ENCODE results near the gene ARHGAP22. TPM values are rescaled to one million over a fixed set of nuclear protein-coding genes. Genes with fewer than 3 reads are reported as not detected.

ARHGAP22 gene
- total RNA-seq, 2 donors from 2014 or later = not detected

DNA sequence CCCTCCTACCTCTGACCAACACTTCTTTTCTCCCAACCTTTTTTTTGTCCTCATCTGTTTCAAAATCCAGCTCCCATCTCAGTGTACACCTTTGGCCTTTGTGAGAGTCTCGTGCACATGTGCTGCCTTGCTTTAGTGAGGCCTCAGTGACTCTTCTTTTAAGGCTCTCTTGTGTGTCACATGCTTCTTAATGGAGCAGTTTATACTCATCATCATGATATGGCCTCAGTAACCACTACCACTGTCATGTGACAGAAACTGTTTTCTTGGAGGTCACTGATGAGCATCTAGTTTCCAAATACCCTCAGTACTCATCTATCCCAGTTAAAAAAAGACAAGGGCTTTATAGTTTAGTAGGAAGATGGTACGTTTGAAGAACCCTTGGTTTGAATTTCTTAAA lies 8.1 kb upstream of the ARHGAP22 start:
- H3K9me3 Mint-ChIP-seq = peaks cover 4% of the 10 kb centered on the region in 2 donors
- H3K36me3 Mint-ChIP-seq = peaks cover 0 to 6% of the 10 kb centered on the region in 2 donors
- DNase-seq (ENCODE audit: low spot score in 2 of 2) (no peak), ATAC-seq (no peak)
- no peak overlapping the region for H3K27ac Mint-ChIP-seq

DNA sequence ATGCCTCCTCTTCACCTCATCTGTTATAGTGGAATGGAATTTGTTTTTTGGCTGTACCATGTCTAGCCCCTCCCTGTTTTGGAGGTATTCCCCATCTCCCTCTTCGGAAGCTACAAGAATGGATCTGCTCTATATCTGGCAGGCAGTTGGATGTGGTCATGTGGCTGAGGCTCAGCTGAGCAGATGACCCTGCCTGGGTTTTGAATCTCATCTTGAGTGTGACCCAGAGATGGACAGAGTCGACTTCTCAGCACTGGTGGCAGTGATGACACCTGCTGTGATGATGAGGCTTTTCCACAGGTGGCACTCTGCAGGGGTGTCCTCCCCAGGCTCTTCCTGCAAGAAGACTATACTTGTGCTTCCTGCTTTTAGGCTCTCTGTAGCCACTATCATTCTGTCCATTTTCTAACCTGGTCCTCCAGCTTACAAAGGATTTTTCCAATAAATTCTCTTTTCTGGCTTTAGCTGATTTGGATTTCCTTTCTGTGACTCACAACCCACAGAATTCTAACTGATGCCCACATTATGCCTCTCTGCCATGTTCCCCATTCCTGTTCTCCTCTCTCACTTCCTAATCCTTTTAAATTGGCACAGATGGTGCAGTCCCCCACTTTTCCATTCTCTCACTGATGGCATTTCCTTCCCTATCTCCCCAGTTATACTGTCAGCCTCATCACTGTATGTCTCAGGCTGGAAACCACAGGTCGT lies 7.5 kb upstream of the ARHGAP22 start:
- Mint-ChIP-seq H3K27ac (no peak overlapping the region), H3K9me3 (peaks cover 4% of the 10 kb centered on the region in 2 donors), H3K36me3 (peaks cover 0 to 6% of the 10 kb centered on the region in 2 donors)
- no peak for DNase-seq (ENCODE audit: low spot score in 2 of 2)
- no peak for ATAC-seq

DNA sequence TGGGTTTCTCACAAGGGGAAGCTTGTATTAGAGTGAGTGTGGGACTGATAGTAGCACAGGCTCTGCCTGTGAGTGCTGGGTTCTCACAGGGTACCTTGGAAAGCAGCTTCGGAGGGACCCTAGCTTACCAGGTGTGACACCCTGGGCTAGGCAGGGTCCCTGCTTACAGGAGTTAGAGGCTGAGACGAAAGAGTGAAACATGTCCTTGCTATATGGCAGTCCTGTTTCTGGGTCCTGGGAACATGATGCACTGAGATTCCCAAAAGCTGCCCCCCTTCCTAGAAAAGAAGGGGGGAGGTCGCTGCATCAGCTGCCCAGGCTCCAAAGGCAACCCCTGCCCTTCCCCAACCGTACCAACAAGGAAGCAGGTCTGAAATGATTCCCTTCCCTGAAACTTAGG lies 6.3 kb upstream of the ARHGAP22 start:
- peaks cover 0 to 6% of the 10 kb centered on the region in 2 donors for H3K36me3 Mint-ChIP-seq
- H3K9me3 Mint-ChIP-seq = peaks cover 2 to 4% of the 10 kb centered on the region in 2 donors
- no peak overlapping the region for H3K27ac Mint-ChIP-seq
- ATAC-seq = no peak
- DNase-seq (ENCODE audit: low spot score in 2 of 2) = no peak

DNA sequence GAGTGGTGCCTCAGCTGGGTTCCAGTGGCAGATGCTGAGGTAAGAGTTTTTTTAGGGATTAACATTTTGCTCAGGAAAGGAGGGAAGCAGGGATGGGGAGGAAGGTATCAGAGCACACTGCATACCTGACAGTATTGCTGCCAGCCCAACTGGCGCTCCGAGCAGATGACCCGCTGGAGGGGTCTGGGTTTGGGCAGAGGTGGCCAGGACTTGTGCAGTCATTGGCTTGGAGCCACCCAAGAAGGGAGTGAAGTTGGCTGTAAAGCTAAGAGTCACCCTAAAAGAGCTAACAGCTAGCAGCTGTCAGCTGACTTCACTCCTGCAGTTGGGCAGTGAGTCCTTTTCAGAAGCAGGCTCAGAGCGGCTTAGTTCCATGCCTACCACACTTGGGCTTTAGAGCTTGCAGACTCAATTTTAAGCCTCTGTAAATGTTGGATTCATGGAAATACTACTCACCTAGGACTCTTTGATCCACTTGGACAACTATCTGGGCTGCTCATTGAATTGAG lies 5.8 kb upstream of the ARHGAP22 start:
- no peak overlapping the region for H3K27ac Mint-ChIP-seq
- DNase-seq (ENCODE audit: low spot score in 2 of 2) = no peak
- peaks cover 0 to 4% of the 10 kb centered on the region in 2 donors for H3K9me3 Mint-ChIP-seq
- H3K36me3 Mint-ChIP-seq = peaks cover 0 to 6% of the 10 kb centered on the region in 2 donors
- ATAC-seq = no peak

DNA sequence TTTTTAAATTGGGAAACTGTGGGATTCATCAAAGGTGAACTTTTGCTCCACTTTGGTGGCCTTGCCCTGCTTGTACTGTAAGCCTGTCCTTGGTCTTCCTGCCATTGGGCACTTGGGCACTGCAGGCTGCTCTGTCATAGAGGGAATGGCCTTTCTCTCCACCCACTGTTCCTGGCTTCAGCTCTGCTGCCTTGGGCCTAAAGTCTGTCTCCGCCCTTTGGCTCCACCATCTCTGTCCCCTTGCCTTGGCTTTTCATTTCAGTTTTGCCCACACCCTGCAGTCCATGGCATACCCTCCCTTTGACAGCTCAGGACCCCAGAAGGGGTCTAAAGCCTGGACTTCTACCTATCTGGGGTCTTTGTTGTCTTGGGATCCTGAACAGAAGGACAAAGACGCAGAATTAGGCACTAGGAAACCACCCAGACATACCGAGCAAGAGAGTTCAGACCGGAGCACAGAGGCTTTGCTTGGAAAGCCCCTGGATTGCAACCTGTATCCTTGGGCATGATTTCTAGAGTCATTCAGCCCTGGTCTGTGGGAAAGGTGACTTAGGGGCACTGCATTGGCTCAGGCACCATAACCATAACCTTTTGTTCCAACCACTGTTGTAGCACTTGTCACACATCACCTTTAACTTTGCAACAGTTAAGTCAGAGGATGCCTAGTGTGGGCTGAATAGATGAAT lies 5.2 kb upstream of the ARHGAP22 start:
- H3K36me3 Mint-ChIP-seq = peaks cover 0 to 6% of the 10 kb centered on the region in 2 donors
- no peak overlapping the region for H3K27ac Mint-ChIP-seq
- ATAC-seq (no peak), DNase-seq (ENCODE audit: low spot score in 2 of 2) (no peak)
- H3K9me3 Mint-ChIP-seq = peaks cover 0 to 4% of the 10 kb centered on the region in 2 donors

DNA sequence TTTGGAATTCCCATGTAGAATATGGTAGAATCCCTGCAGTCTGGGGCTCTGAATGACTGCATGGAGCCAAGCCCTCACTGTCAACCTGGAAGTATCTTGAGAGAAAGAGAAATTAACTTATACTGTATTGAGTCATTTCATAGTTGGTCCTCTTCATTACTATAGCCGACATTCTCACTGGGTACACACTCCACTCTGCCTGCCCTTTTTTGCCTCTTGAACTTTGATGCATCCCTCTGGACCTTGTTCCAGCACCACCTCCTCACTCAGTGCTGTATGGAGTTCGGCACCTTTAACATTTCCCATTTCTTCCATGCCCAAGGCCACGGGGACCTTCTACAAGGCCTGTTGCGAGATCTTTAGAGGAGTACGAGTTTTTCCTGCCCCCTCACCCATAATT lies 4.6 kb upstream of the ARHGAP22 start:
- H3K27ac Mint-ChIP-seq = no peak overlapping the region
- ATAC-seq = no peak

DNA sequence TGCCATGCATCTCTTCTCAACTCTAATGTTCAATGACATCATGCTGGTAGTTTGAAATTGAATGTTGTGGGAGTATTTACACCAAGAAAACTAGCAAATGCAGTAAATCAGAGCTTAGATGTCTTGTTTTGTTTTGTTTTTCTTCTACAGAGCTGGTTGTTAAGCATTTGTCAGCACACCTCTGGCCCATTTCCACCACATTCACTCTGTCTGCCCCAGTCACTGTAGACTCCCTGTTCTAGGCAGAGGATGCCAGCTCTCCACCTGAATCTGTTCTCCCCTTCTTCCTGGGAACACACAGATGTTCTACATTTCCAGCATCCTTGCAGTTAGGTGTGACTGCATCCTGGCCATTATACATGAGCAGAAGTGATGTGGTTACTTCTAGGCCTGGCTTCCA lies 4.1 kb upstream of the ARHGAP22 start:
- Mint-ChIP-seq H3K9me3 (peaks cover 0 to 4% of the 10 kb centered on the region in 2 donors), H3K27ac (no peak overlapping the region), H3K36me3 (peaks cover 0 to 6% of the 10 kb centered on the region in 2 donors)
- ATAC-seq (no peak), DNase-seq (ENCODE audit: low spot score in 2 of 2) (no peak)

More for the DNA sequence above, 4.6 kb upstream of the ARHGAP22 start:
- peaks cover 0 to 6% of the 10 kb centered on the region in 2 donors for H3K36me3 Mint-ChIP-seq
- DNase-seq (ENCODE audit: low spot score in 2 of 2) = no peak
- H3K9me3 Mint-ChIP-seq = peaks cover 0 to 4% of the 10 kb centered on the region in 2 donors

DNA sequence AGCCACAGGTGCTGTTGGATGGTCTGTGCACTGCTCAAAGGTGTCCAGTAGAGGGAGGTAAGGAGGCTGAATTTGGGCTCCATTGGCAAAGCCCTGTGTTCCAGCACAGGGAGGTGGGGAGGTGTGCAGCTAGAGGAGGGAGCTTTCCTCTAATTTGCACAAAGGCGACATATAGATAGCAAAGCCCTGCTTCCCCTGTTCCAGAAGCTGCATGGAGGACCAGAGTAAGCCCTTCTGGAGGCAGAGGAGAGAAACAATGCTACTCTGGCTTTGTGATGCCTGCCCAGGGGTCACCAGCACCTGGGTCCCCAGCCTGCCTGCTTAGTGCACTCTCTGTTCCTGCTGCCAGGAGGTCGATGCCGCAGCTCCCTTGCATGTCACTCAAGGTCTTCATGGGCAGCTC lies 3.4 kb upstream of the ARHGAP22 start:
- Mint-ChIP-seq H3K9me3 (peaks cover 0 to 4% of the 10 kb centered on the region in 2 donors), H3K36me3 (peaks cover 0 to 6% of the 10 kb centered on the region in 2 donors), H3K27ac (no peak overlapping the region)
- DNase-seq (ENCODE audit: low spot score in 2 of 2) (peak in 1 of 2 donors; percentile 21), ATAC-seq (peak; percentile 62 to 82)

DNA sequence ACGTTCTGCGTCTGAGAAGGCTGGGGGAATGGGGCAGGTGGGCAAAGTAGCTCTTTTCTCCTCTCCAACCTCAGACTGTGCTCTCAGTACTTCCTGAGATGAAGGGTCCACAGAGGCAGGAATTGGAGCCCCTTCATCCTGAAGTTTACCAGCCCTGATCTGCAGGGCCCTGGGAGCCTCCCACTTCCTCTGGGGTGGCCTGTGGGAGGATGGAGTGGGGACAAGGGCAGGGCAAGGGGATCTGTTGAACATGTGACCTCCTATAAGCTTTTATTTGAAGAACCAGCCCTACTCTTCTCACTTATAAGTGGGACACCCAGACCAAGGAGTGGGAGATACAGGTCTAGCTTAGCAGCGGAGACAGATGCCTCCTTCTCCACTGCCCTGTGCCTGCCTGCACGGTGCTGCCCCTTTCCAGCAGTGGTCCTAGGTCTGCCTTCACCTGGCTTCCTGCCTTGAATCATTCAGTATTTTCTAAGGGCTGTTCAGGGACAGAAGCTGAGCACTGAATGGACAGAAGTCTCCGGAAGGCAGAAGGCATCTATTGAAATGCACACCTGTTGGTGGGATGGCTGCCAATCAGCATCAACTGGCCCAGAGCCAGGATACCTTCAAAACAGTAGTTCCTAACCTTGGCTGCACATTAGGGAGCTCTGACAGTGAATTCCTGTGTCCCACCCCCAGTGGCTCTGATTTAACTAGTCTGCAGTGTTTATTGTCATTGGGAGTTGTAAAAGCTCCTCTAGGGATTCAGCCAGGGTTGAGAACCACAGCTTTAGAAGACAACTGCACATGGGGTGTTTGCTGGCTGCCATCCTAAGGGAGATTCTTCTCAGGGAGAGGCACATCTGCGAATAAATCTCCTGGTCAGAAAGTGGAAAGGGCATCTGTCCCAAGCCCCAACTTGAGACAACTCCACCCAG lies 2.7 kb upstream of the ARHGAP22 start:
- ATAC-seq = no peak
- H3K36me3 Mint-ChIP-seq = no peaks in the 10 kb centered on the region
- no peak overlapping the region for H3K27ac Mint-ChIP-seq
- H3K9me3 Mint-ChIP-seq = no peaks in the 10 kb centered on the region
- no peak for DNase-seq (ENCODE audit: low spot score in 2 of 2)

DNA sequence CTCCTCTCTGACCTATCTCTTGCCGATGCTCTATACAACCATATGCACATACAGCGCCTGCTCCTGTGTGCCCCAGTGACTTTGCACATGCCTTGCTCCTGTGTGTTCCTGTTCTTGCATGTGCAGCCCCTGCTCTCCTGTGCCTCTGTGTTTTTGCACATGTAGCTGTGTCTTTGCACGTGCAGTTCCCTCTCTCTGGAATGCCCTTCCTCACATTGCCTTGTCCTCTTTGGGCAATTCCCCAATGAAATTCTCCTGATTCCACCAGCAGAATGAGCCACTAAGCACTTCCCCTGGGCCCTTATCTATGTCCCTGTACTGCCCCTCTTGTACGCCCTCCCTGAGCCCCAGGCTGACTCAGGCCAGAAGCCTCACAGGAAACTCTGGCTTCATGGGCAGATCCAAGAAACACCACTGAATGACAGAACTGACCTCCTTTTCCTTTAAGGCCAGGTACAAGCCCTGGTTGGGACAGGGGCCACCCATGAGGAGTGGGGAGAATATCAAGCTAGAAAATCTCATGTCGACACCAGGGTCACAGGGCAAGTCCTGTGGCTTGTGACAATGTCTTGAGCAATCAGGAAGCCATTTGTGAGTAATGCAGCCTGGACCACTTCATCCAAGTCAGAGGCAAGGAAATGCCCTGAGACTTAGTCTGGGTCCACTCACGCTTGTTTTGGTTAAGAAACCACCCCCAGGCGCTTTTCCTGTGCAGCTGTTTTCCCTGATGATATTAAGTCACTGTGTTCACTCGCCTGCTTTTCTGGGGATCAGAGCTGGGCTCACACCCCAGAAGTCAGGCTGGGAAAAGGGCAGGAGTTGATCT lies 1.9 kb upstream of the ARHGAP22 start:
- Mint-ChIP-seq H3K36me3 (no peaks in the 10 kb centered on the region), H3K27ac (no peak overlapping the region), H3K9me3 (no peaks in the 10 kb centered on the region)
- DNase-seq (ENCODE audit: low spot score in 2 of 2) (no peak), ATAC-seq (no peak)

DNA sequence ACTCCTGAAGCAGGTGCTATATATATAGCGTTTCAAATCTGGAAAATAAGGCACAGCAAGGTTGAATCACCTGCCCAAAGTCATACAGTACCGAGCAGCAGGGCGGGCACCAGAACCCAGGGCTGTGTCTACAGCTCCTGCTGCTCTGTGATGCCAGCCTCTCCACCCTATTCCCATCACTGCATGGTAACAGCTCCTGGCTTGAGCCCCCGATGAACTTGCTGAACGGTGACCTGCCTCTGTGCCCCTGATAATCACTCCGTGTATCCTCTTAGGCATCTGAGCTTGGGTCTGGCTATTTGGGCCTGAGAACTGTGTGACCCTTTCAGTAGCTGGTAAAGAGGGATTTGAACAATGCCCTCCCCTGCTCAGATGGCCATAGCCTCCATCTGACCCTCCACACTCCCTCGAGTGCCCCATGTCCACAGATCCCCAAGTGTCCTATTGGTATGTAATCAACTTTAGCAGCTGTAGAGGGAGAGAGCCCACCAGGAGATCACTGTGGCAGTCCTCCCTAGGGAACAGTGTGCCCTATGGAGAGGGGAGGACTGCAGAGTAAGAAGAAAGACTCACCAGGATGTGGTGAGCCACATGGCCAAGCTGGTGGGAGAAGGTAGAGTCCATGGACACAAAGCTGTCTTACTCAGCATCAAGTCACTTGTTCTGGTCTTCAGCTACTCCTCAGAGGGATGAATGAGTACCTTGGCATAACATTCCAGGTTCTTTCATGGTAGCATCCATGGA lies 1.1 kb upstream of the ARHGAP22 start:
- H3K27ac Mint-ChIP-seq = no peak overlapping the region

DNA sequence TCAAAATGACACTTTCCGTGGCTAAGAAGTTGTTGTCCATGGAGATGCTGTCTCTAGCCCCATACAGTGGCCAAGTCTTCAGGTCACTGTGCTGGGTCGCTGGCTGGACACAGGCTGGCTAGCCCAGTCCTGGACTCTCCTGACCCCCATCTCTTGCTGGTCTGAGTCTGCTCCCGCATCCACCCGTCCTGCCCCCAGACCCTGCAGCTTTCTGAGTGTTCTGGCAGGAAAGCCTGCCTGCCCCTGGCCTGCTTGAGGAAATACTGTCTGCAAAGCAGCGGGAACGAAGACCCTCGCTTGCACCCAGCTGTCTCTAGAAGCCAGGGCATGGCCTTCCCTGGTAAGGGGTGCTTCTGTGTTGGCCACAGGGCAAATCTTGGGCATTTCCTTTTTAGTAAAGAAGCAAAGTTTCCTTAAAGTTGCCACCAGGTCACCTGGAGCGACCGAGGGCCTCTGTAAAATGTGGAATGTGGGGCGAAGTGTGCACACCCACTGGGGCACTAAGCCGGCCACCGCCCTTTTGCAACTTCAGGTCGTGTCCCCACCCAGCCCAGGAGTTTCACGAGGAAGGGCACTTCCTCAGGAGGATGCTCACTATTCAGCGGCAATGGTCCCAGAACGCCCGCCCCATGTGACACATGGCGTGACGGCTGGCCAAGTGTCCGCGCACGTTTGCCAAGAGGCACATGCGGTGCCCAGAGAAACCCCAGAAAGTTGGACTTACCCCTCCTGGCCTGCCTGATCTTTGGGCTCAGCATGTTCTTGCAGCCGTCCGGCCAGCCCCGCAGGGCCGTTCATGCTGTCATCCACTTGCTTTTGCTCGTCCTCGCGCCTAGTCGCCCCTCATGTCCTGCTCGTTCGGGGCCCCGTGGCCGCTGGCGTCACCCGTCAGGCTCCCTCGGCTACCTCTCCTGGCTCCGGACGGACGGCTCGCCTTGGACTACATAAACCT lies 558 bp downstream of the ARHGAP22 start:
- H3K36me3 Mint-ChIP-seq = no peaks in the 10 kb centered on the region
- ATAC-seq = no peak
- H3K9me3 Mint-ChIP-seq = no peaks in the 10 kb centered on the region
- H3K27ac Mint-ChIP-seq = no peak overlapping the region
- no peak for DNase-seq (ENCODE audit: low spot score in 2 of 2)

More for the DNA sequence above, 1.1 kb upstream of the ARHGAP22 start:
- ATAC-seq (peak in 1 of 2 donors; percentile 32), DNase-seq (ENCODE audit: low spot score in 2 of 2) (no peak)
- H3K36me3 Mint-ChIP-seq = no peaks in the 10 kb centered on the region
- H3K9me3 Mint-ChIP-seq = no peaks in the 10 kb centered on the region

DNA sequence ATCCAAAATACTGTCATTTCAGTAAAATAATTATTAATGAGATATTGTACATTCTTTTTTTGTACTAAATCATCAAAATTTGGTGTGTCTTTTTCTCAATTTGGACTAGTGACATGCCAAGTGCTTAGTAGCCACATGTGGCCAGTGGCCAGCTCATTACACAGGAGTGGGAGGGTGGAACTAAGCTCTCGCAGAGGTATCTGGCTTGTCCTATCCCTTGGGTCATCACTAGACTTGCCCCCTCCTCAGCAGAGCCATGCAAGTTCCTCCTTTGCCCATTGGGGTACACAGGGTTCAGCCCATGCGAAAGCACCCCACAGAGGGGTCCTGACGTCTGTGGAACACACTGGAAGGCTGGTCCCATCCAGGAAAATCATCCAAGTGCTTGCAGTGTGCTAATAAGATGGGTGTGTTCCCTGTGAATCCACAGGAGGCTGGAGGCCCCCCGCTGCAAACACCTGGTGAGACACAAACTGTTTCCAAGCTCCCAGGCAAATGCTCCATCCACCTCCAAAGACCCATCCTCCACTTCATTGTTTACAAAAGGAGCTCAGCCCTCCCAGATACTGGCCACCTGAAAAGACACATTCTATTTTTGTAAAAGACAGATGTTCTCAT lies 1.3 kb downstream of the ARHGAP22 start:
- Mint-ChIP-seq H3K36me3 (no peaks in the 10 kb centered on the region), H3K9me3 (no peaks in the 10 kb centered on the region), H3K27ac (no peak overlapping the region)
- ATAC-seq (no peak), DNase-seq (ENCODE audit: low spot score in 2 of 2) (no peak)

Data from activated naive CD4-positive, alpha-beta T cell treated with anti-CD3 and anti-CD28 coated beads, Interleukin-2, amount 50 U/mL, for 72 hours (primary cell).